Neural progenitor cell (in vitro differentiated cells): ENCODE data around the gene CCDC188. TPM values are rescaled to one million over a fixed set of nuclear protein-coding genes. Genes with fewer than 3 reads are reported as not detected.
A peak's percentile ranks its signal among the peaks of the same experiment; 100 is the strongest.

ENCODE experiments used
- DNase-seq: peaks from one replicate; pipeline ENCODE4 v3.0.0-alpha.2; 2016; ENCODE audit warnings: low spot score
- H2AFZ ChIP-seq: fragments of 200-600 bp; sonication (generic); replicated peaks from 2 replicates; pipeline ENCODE4 v1.6.1; 2016; ENCODE audit warnings: antibody characterized with exemption
- H3F3A ChIP-seq: fragments of 200-600 bp; sonication (generic); 2 replicates; pipeline ENCODE4 v1.6.1; 2016; ENCODE audit warnings: antibody characterized with exemption, low read depth
- H3K27ac ChIP-seq: fragments of 200-600 bp; sonication (generic); 2 replicates; pipeline ENCODE4 v1.5.1; 2016; ENCODE audit warnings: mild to moderate bottlenecking
- H3K27me3 ChIP-seq: fragments of 200-600 bp; sonication (generic); 2 replicates; pipeline ENCODE4 v1.6.1; 2016; ENCODE audit warnings: mild to moderate bottlenecking, moderate library complexity
- H3K36me3 ChIP-seq: fragments of 200-600 bp; sonication (generic); 2 replicates; pipeline ENCODE4 v1.5.1; 2016
- H3K4me1 ChIP-seq: fragments of 200-600 bp; sonication (generic); 2 replicates; pipeline ENCODE4 v1.6.1; 2016; ENCODE audit warnings: mixed run types
- H3K4me2 ChIP-seq: fragments of 200-600 bp; sonication (generic); 2 replicates; pipeline ENCODE4 v1.6.1; 2016
- H3K4me3 ChIP-seq: fragments of 200-600 bp; sonication (generic); 2 replicates; pipeline ENCODE4 v1.5.1; 2016
- H3K79me2 ChIP-seq: fragments of 200-600 bp; sonication (generic); 2 replicates; pipeline ENCODE4 v1.6.1; 2016; ENCODE audit warnings: low read depth
- H3K9ac ChIP-seq: fragments of 200-600 bp; sonication (generic); 2 replicates; pipeline ENCODE4 v1.6.1; 2016
- H3K9me3 ChIP-seq: fragments of 200-600 bp; sonication (generic); 2 replicates; pipeline ENCODE4 v1.5.1; 2016; ENCODE audit warnings: low read depth
- H4K20me1 ChIP-seq: fragments of 200-600 bp; sonication (generic); 2 replicates; pipeline ENCODE4 v1.6.1; 2016; ENCODE audit warnings: low read depth
- H3K27ac Mint-ChIP-seq: 3 replicates; pipeline ENCODE4 v1.8.0; 2021; ENCODE audit warnings: mixed read lengths
- H3K27me3 Mint-ChIP-seq: 2 replicates; pipeline ENCODE4 v1.8.0; 2022; ENCODE audit warnings: low read depth, mild to moderate bottlenecking, inconsistent platforms, moderate library complexity, mixed read lengths; ENCODE audit not compliant: insufficient read depth
- H3K36me3 Mint-ChIP-seq: 3 replicates; pipeline ENCODE4 v1.8.0; 2021; ENCODE audit warnings: mixed read lengths
- H3K4me1 Mint-ChIP-seq: 3 replicates; pipeline ENCODE4 v1.8.0; 2021; ENCODE audit warnings: mixed read lengths
- H3K4me3 Mint-ChIP-seq: 3 replicates; pipeline ENCODE4 v1.8.0; 2021; ENCODE audit warnings: mild to moderate bottlenecking, moderate library complexity, mixed read lengths
- H3K9me3 Mint-ChIP-seq: 3 replicates; pipeline ENCODE4 v1.8.0; 2020; ENCODE audit warnings: mixed read lengths
- EZH2 ChIP-seq: fragments of 200-600 bp; sonication (generic); IDR thresholded peaks from 2 replicates; pipeline ENCODE4 v1.6.1; 2017; ENCODE audit warnings: antibody characterized with exemption, mild to moderate bottlenecking, moderate library complexity
- EZH2phosphoT487 ChIP-seq: fragments of 200-600 bp; sonication (generic); IDR thresholded peaks from 2 replicates; pipeline ENCODE4 v1.6.1; 2017; ENCODE audit warnings: antibody characterized with exemption
- total RNA-seq: library from RNA; depleted of rRNA; stranded (reverse); fragments of >200 nt; gene quantifications from 2 replicates; pipeline ENCODE4 v1.2.3, GENCODE V29; 2015; ENCODE audit warnings: low replicate concordance
- TF ChIP-seq, protein P1 (sequence below): fragments of 200-600 bp; sonication (generic); IDR thresholded peaks from 2 replicates; pipeline ENCODE4 v1.5.1; 2017; ENCODE audit warnings: antibody characterized with exemption, mild to moderate bottlenecking

CCDC188 gene
- total RNA-seq, 1 donor from 2014 or later, result not detected

DNA sequence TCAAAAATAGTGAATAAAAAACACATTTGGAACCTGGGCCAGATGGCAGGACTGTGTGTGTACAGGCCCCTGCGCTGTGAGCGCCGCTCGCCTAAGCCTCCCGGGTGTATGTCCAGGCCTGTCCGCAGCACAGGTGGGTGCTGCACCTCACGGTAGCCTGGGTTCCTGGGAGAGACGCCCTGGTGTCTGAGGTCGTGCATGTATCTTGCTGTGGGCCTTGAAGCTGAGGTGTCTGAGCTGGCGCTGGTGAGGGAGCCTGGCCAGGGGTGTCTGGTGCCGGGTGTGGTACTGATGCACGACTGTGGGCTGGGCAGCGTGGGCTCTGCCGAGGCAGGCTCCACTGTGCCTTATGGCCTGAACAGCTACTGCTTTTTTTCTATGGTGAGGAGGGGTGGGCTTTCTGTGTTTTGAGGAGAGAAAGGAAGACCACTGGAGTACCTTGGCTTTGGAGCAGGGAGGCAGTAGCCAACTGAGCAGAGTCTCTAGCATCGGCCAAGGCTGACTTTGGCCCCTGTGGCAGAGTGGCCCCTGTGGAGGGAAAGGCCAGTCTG, 23.5 kb downstream of the CCDC188 start:
- DNase-seq, result no peak
- Histone ChIP-seq H3K9ac (no peak overlapping the region), H3K4me3 (no peak overlapping the region), H3K4me2 (no peak overlapping the region), H3K9me3 (no peaks in the 10 kb centered on the region), H3K36me3 (no peaks in the 10 kb centered on the region), H3K27ac (peak overlapping the region; percentile 63), H3K79me2 (peaks cover 28% of the 10 kb centered on the region), H3K27me3 (no peaks in the 10 kb centered on the region), H4K20me1 (peaks cover 64% of the 10 kb centered on the region), H3K4me1 (peaks cover 2% of the 10 kb centered on the region), H3F3A (peaks cover 61% of the 10 kb centered on the region), H2AFZ (no peak overlapping the region)
- Mint-ChIP-seq H3K36me3 (peaks cover 13% of the 10 kb centered on the region), H3K4me3 (no peak overlapping the region), H3K27ac (no peak overlapping the region), H3K4me1 (peaks cover 4% of the 10 kb centered on the region), H3K27me3 (peaks cover 5% of the 10 kb centered on the region), H3K9me3 (no peaks in the 10 kb centered on the region)
- TF ChIP-seq EZH2 (no peak), EZH2phosphoT487 (no peak)
- TF ChIP-seq, protein P1, sequence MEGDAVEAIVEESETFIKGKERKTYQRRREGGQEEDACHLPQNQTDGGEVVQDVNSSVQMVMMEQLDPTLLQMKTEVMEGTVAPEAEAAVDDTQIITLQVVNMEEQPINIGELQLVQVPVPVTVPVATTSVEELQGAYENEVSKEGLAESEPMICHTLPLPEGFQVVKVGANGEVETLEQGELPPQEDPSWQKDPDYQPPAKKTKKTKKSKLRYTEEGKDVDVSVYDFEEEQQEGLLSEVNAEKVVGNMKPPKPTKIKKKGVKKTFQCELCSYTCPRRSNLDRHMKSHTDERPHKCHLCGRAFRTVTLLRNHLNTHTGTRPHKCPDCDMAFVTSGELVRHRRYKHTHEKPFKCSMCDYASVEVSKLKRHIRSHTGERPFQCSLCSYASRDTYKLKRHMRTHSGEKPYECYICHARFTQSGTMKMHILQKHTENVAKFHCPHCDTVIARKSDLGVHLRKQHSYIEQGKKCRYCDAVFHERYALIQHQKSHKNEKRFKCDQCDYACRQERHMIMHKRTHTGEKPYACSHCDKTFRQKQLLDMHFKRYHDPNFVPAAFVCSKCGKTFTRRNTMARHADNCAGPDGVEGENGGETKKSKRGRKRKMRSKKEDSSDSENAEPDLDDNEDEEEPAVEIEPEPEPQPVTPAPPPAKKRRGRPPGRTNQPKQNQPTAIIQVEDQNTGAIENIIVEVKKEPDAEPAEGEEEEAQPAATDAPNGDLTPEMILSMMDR, result no peak

DNA sequence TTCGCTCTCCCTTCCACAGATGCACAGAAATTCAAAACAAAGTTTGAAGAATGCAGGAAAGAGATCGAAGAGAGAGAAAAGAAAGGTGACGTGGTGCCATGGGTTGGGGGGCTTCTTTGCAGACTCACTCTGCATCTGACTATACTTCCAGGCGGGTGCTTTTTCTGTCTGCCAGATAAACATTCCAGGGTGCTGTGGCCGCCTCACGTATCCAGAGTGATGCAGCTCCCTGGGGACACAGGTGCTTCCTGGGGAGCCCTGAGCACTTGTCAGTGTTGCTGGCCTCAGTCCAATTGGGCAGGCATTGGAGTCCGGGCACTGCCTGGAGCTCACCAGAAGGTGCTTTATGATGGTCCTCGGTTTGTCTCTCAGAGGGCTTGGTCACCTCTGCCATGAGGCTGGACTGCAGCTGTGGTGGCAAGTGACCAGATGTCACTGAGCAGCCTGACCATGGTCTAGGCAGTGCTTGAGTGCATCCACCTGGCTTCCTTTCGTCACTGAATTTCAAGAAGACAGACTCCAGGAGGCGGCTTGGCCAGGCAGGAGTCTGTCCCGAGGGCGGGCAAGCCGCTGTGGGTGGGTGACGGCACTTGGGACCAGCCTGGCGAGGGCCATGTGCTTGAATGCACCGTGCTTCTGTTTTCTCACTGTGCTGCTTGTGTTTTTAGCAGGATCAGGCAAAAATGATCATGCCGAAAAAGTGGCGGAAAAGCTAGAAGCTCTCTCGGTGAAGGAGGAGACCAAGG, 24.4 kb downstream of the CCDC188 start:
- Histone ChIP-seq H3K79me2 (peaks cover 33% of the 10 kb centered on the region), H3K27ac (no peak overlapping the region), H3K27me3 (no peaks in the 10 kb centered on the region), H3K36me3 (no peaks in the 10 kb centered on the region), H4K20me1 (peaks cover 69% of the 10 kb centered on the region), H3K9me3 (no peaks in the 10 kb centered on the region), H3F3A (peaks cover 69% of the 10 kb centered on the region), H2AFZ (no peak overlapping the region), H3K9ac (no peak overlapping the region), H3K4me2 (no peak overlapping the region), H3K4me3 (no peak overlapping the region), H3K4me1 (no peaks in the 10 kb centered on the region)
- Mint-ChIP-seq H3K4me1 (peaks cover 4% of the 10 kb centered on the region), H3K9me3 (no peaks in the 10 kb centered on the region), H3K4me3 (no peak overlapping the region), H3K36me3 (peaks cover 13% of the 10 kb centered on the region), H3K27me3 (peaks cover 5% of the 10 kb centered on the region), H3K27ac (no peak overlapping the region)
- no peak for DNase-seq
- TF ChIP-seq EZH2 (no peak), EZH2phosphoT487 (no peak)
- TF ChIP-seq, protein P1, result no peak

DNA sequence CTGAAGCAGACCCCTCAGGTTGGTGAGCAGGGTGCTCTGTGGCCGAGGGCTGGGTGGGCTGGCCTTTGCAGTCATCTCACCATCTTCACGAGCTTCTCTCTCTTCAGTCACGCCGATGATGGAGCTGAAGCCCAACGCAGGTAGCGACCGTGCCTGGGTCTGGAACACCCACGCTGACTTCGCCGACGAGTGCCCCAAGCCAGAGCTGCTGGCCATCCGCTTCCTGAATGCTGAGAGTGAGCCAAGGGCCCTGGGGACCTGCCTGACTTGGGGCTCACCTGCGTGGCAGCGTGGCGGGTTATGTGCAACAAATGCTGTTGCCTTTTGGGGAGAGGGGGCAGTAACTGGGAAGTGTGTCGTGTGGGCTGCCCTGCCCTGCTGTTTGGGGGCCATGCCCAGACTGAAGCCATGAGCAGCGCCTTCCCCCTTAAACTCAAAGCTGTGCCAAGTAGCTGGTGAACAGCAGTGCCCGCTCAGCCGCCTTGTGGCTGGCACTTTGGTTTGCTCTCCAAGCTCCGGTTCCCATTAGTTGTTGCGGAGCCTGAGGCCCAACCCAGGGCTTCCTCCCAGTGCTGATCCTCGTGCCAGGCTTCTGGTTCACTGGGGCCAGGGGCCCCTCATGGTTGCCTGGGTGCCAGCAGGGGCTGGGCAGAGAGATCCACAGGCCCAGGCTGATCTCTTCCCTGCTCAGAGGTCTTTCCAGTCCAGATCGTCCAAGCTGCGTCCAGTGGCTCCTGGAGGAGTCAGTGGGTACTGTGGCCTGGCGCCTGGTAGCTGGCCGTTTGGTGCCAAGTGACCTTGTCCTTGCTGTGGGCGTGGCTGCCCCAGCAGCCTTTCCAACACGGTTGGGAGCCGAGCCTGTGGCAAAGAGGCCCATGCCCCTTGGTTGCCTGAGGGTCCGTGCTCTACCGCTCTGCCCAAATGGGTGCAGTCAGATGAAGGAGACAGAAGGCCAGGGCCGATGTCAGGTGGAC, 25.4 kb downstream of the CCDC188 start:
- Histone ChIP-seq H3F3A (peaks cover 62% of the 10 kb centered on the region), H2AFZ (no peak overlapping the region), H3K4me1 (no peaks in the 10 kb centered on the region), H3K4me2 (no peak overlapping the region), H3K36me3 (no peaks in the 10 kb centered on the region), H4K20me1 (peaks cover 78% of the 10 kb centered on the region), H3K9me3 (no peaks in the 10 kb centered on the region), H3K4me3 (no peak overlapping the region), H3K27me3 (no peaks in the 10 kb centered on the region), H3K79me2 (peaks cover 43% of the 10 kb centered on the region), H3K27ac (no peak overlapping the region), H3K9ac (no peak overlapping the region)
- DNase-seq, result no peak
- Mint-ChIP-seq H3K9me3 (no peaks in the 10 kb centered on the region), H3K27ac (no peak overlapping the region), H3K4me3 (peak overlapping the region; percentile 21), H3K4me1 (peaks cover 4% of the 10 kb centered on the region), H3K36me3 (peaks cover 13% of the 10 kb centered on the region), H3K27me3 (peaks cover 5% of the 10 kb centered on the region)
- TF ChIP-seq EZH2 (no peak), EZH2phosphoT487 (no peak)
- TF ChIP-seq, protein P1, result no peak
